HFF-Myc (cell line): ENCODE results near the gene BLOC1S3.

ENCODE experiments used
- DNase-seq: peaks from one replicate; pipeline ENCODE4 v3.0.0-alpha.2; 2011; ENCODE audit warnings: low read depth; ENCODE audit errors: extremely low read depth
- H3K4me3 ChIP-seq: replicated peaks from 2 replicates; pipeline ENCODE4 v1.5.1; 2011; ENCODE audit warnings: low read depth, mild to moderate bottlenecking, control low read depth, low read length
- CTCF ChIP-seq: IDR thresholded peaks from 2 replicates; pipeline ENCODE4 v1.5.1; 2012; ENCODE audit warnings: mild to moderate bottlenecking, low read depth, low read length, control low read depth; ENCODE audit errors: missing control alignments

The BLOC1S3 gene

GRCh38 chr19:45169602-45170001 is 9.0 kb upstream of the BLOC1S3 start:
- no peak for DNase-seq
- no peak for TF ChIP-seq CTCF
- H3K4me3 ChIP-seq = no peak overlapping the region

GRCh38 chr19:45170146-45171106 is 8.2 kb upstream of the BLOC1S3 start:
- H3K4me3 ChIP-seq = no peak overlapping the region
- DNase-seq = no peak
- no peak for TF ChIP-seq CTCF

- no peak for DNase-seq
- H3K4me3 ChIP-seq = no peak overlapping the region
- no peak for TF ChIP-seq CTCF
Measured at GRCh38 chr19:45171211-45171623, 7.4 kb upstream of the BLOC1S3 start.

GRCh38 chr19:45172173-45172572 is 6.4 kb upstream of the BLOC1S3 start:
- no peak overlapping the region for H3K4me3 ChIP-seq
- TF ChIP-seq CTCF = no peak
- no peak for DNase-seq

- TF ChIP-seq CTCF = no peak
- DNase-seq = no peak
- H3K4me3 ChIP-seq = no peak overlapping the region
Measured at GRCh38 chr19:45172611-45173208, 5.9 kb upstream of the BLOC1S3 start.

GRCh38 chr19:45173816-45174215 is 4.8 kb upstream of the BLOC1S3 start:
- no peak for DNase-seq
- TF ChIP-seq CTCF = no peak
- no peak overlapping the region for H3K4me3 ChIP-seq
